ENCODE data around the gene CITED4.

CITED4 gene

GRCh38 chr1:40906781-40907400 lies 44.7 kb upstream of the CITED4 start:
- no peaks in the 10 kb centered on the region for H3K9me3 ChIP-seq (ENCODE audit: severe bottlenecking)
- H3K27me3 ChIP-seq (ENCODE audit: insufficient read depth, low read depth, severe bottlenecking), result no peaks in the 10 kb centered on the region
- no peak overlapping the region for H3K4me3 ChIP-seq (ENCODE audit: low read depth, low read length)
- no peak overlapping the region for H3K27ac ChIP-seq
- no peaks in the 10 kb centered on the region for H3K36me3 ChIP-seq
- no peak for DNase-seq
- no peak for TF ChIP-seq CTCF (IDR thresholded peaks at IDR 0.05; ENCODE audit: low read depth, low read length)

- no peak overlapping the region for H3K4me3 ChIP-seq (ENCODE audit: low read depth, low read length)
- no peaks in the 10 kb centered on the region for H3K36me3 ChIP-seq
- H3K27ac ChIP-seq, result no peak overlapping the region
- no peak for TF ChIP-seq CTCF (IDR thresholded peaks at IDR 0.05; ENCODE audit: low read depth, low read length)
- no peak for DNase-seq
- no peaks in the 10 kb centered on the region for H3K9me3 ChIP-seq (ENCODE audit: severe bottlenecking)
- no peaks in the 10 kb centered on the region for H3K27me3 ChIP-seq (ENCODE audit: insufficient read depth, low read depth, severe bottlenecking)
Observed at GRCh38 chr1:40905061-40905460, 42.9 kb upstream of the CITED4 start.

GRCh38 chr1:40903106-40903505 lies 40.9 kb upstream of the CITED4 start:
- no peak for TF ChIP-seq CTCF (IDR thresholded peaks at IDR 0.05; ENCODE audit: low read depth, low read length)
- H3K27ac ChIP-seq, result no peak overlapping the region
- no peaks in the 10 kb centered on the region for H3K36me3 ChIP-seq
- H3K27me3 ChIP-seq (ENCODE audit: insufficient read depth, low read depth, severe bottlenecking), result no peaks in the 10 kb centered on the region
- H3K4me3 ChIP-seq (ENCODE audit: low read depth, low read length), result no peak overlapping the region
- H3K9me3 ChIP-seq (ENCODE audit: severe bottlenecking), result no peaks in the 10 kb centered on the region
- no peak for DNase-seq

- no peaks in the 10 kb centered on the region for H3K36me3 ChIP-seq
- no peak overlapping the region for H3K27ac ChIP-seq
- no peak overlapping the region for H3K4me3 ChIP-seq (ENCODE audit: low read depth, low read length)
- no peak for DNase-seq
- no peaks in the 10 kb centered on the region for H3K9me3 ChIP-seq (ENCODE audit: severe bottlenecking)
- H3K27me3 ChIP-seq (ENCODE audit: insufficient read depth, low read depth, severe bottlenecking), result no peaks in the 10 kb centered on the region
- TF ChIP-seq CTCF (IDR thresholded peaks at IDR 0.05; ENCODE audit: low read depth, low read length), result no peak
Observed at GRCh38 chr1:40901886-40902852, 40.0 kb upstream of the CITED4 start.

GRCh38 chr1:40899230-40899870 lies 37.2 kb upstream of the CITED4 start:
- no peaks in the 10 kb centered on the region for H3K36me3 ChIP-seq
- H3K27ac ChIP-seq, result no peak overlapping the region
- no peak for TF ChIP-seq CTCF (IDR thresholded peaks at IDR 0.05; ENCODE audit: low read depth, low read length)
- no peak overlapping the region for H3K4me3 ChIP-seq (ENCODE audit: low read depth, low read length)
- H3K27me3 ChIP-seq (ENCODE audit: insufficient read depth, low read depth, severe bottlenecking), result no peaks in the 10 kb centered on the region
- DNase-seq, result no peak
- H3K9me3 ChIP-seq (ENCODE audit: severe bottlenecking), result peaks cover 5% of the 10 kb centered on the region

Measured in WERI-Rb-1 (cell line).